Neutrophil (primary cell): ENCODE results near the gene RBM15.

ENCODE experiments used
- H3K27ac ChIP-seq: fragments of 200-600 bp; sonication (generic); 2 replicates; pipeline ENCODE4 v1.5.1; 2016; ENCODE audit warnings: mild to moderate bottlenecking, moderate library complexity
- H3K27me3 ChIP-seq: fragments of 200-600 bp; sonication (generic); 2 replicates; pipeline ENCODE4 v1.6.0; 2016; ENCODE audit warnings: mild to moderate bottlenecking
- H3K36me3 ChIP-seq: fragments of 200-600 bp; sonication (generic); 2 replicates; pipeline ENCODE4 v1.5.1; 2017
- H3K4me1 ChIP-seq, 2 experiments: fragments of 200-600 bp in 1 of 2; sonication (generic) in 1 of 2; 1 replicate in 1 of 2; 2 replicates in 1 of 2; pipeline versions ENCODE4 v1.5.1 to v1.6.1; 2013 to 2016; ENCODE audit warnings: low read depth in 1 of 2, low read length in 1 of 2, mild to moderate bottlenecking in 1 of 2, moderate library complexity in 1 of 2; ENCODE audit not compliant: control insufficient read depth in 1 of 2, insufficient read depth in 1 of 2
- H3K4me3 ChIP-seq, 2 experiments: fragments of 200-600 bp in 1 of 2; sonication (generic) in 1 of 2; 1 replicate in 1 of 2; 2 replicates in 1 of 2; pipeline ENCODE4 v1.5.1; 2013 to 2016; ENCODE audit warnings: low read depth in 1 of 2, low read length in 1 of 2, mild to moderate bottlenecking in 1 of 2, moderate library complexity in 1 of 2
- H3K9me3 ChIP-seq: fragments of 200-600 bp; sonication (generic); 2 replicates; pipeline ENCODE4 v1.5.1; 2016
- CTCF ChIP-seq: fragments of 200-600 bp; sonication (generic); IDR thresholded peaks from 2 replicates; pipeline ENCODE4 v1.5.1; 2016; ENCODE audit warnings: antibody characterized with exemption

Gene RBM15

DNA sequence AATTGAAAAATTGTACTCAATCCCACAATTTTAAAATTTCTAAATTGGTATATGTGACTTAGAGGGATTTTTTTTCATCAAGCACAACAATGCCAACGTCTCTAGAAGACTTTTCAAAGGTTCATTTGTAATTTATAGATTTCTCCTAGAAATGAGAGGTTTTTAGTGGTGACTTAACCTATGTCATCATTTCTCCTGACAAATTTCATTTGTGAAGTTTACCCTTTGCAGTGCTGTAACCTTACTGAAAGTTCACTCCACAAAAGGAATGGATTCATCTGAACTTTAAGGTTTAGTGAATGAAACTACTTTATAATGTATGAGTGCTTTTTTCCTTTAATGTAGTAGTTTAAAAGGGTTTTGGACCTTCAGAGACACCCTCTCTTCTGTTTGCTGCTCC is 16.1 kb downstream of the RBM15 start:
- H3K9me3 ChIP-seq, result no peaks in the 10 kb centered on the region
- no peak overlapping the region for H3K4me3 ChIP-seq
- H3K36me3 ChIP-seq, result no peaks in the 10 kb centered on the region
- TF ChIP-seq CTCF, result no peak
- H3K27me3 ChIP-seq, result no peaks in the 10 kb centered on the region
- H3K4me1 ChIP-seq, result no peaks in the 10 kb centered on the region
- H3K27ac ChIP-seq, result peak overlapping the region; percentile 8

DNA sequence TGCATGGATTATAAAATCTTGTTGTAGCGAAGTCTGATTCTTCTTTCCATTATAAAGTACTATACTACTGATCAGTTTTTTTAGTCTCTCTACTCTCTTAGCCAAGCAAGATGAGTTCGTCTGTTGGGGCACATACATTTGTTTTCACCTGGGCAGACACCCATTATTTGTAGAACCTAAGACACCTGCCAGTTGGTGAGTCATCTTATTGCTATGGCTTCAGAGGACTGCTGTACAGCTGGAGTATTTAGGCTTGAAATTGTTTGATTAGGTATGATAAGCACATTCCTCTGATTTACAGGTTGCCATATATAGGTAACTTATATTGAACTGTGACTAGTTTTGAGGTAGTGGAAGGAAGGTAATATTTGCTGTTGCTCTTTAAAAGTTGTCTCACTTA is 17.2 kb downstream of the RBM15 start:
- Histone ChIP-seq H3K36me3 (no peaks in the 10 kb centered on the region), H3K27me3 (no peaks in the 10 kb centered on the region), H3K9me3 (no peaks in the 10 kb centered on the region), H3K4me1 (no peaks in the 10 kb centered on the region), H3K27ac (no peak overlapping the region), H3K4me3 (no peak overlapping the region)
- TF ChIP-seq CTCF, result no peak

- TF ChIP-seq CTCF, result no peak
- no peaks in the 10 kb centered on the region for H3K4me1 ChIP-seq
- no peaks in the 10 kb centered on the region for H3K36me3 ChIP-seq
- no peak overlapping the region for H3K27ac ChIP-seq
- H3K4me3 ChIP-seq, result no peak overlapping the region
- no peaks in the 10 kb centered on the region for H3K27me3 ChIP-seq
- H3K9me3 ChIP-seq, result no peaks in the 10 kb centered on the region
Observed at GRCh38 chr1:110360431-110360830, 21.3 kb downstream of the RBM15 start.

- peaks cover 0 to 4% of the 10 kb centered on the region in 2 experiments for H3K4me1 ChIP-seq
- H3K9me3 ChIP-seq, result no peaks in the 10 kb centered on the region
- no peaks in the 10 kb centered on the region for H3K36me3 ChIP-seq
- H3K27ac ChIP-seq, result no peak overlapping the region
- TF ChIP-seq CTCF, result no peak
- H3K4me3 ChIP-seq, result no peak overlapping the region
- no peaks in the 10 kb centered on the region for H3K27me3 ChIP-seq
Observed at GRCh38 chr1:110361856-110362255, 22.7 kb downstream of the RBM15 start.

GRCh38 chr1:110364221-110364620 is 25.0 kb downstream of the RBM15 start:
- Histone ChIP-seq H3K4me1 (peaks cover 0 to 4% of the 10 kb centered on the region in 2 experiments), H3K27me3 (no peaks in the 10 kb centered on the region), H3K4me3 (no peak overlapping the region), H3K27ac (no peak overlapping the region), H3K9me3 (no peaks in the 10 kb centered on the region), H3K36me3 (no peaks in the 10 kb centered on the region)
- TF ChIP-seq CTCF, result no peak

DNA sequence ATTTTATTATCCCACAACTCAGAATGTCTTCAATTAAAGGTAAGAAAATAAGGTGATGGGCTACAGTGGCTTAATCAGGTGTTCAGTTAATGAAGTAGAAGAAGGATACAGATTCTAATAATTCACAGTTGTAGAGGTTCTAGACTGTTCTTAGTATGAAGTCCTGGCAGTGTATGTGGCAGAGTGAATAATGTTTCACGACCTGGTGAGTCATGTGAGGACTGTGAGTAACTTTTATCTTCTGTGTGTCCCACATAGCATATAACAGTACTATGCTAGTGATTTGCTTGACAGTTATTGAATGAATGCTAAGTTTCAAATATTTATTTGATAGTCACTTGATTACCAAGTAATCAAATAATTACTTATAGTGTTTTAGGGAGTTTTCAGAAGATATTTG is 31.6 kb downstream of the RBM15 start:
- Histone ChIP-seq H3K4me1 (peaks cover 0 to 3% of the 10 kb centered on the region in 2 experiments), H3K27ac (peak overlapping the region; percentile 10), H3K27me3 (no peaks in the 10 kb centered on the region), H3K36me3 (peaks cover 5% of the 10 kb centered on the region), H3K9me3 (no peaks in the 10 kb centered on the region), H3K4me3 (no peak overlapping the region)
- no peak for TF ChIP-seq CTCF
